ENCODE results near the gene FAH.
"Not testable (repeated sequence)": the region's sequence is repeated elsewhere in the genome, so short reads cannot be mapped to it uniquely, and the experiment has no call there.

The FAH gene

GRCh38 chr15:80110920-80111319 is 41.9 kb upstream of the FAH start:
- no peak for TF ChIP-seq CTCF (conservative IDR thresholded peaks at IDR 0.05; ENCODE audit: low read length)
- H3K4me3 ChIP-seq (ENCODE audit: low read length), result no peak overlapping the region
- no peak for DNase-seq (ENCODE audit: low read depth)

- DNase-seq (ENCODE audit: low read depth), result no peak
- TF ChIP-seq CTCF (conservative IDR thresholded peaks at IDR 0.05; ENCODE audit: low read length), result no peak
- H3K4me3 ChIP-seq (ENCODE audit: low read length), result no peak overlapping the region
Measured at GRCh38 chr15:80114114-80114513, 38.7 kb upstream of the FAH start.

GRCh38 chr15:80115021-80115420 is 37.8 kb upstream of the FAH start:
- TF ChIP-seq CTCF (conservative IDR thresholded peaks at IDR 0.05; ENCODE audit: low read length), result no peak
- no peak overlapping the region for H3K4me3 ChIP-seq (ENCODE audit: low read length)
- DNase-seq (ENCODE audit: low read depth), result no peak

GRCh38 chr15:80118956-80119355 is 33.8 kb upstream of the FAH start:
- peak; percentile 5 for DNase-seq (ENCODE audit: low read depth)
- no peak for TF ChIP-seq CTCF (conservative IDR thresholded peaks at IDR 0.05; ENCODE audit: low read length)
- H3K4me3 ChIP-seq (ENCODE audit: low read length), result no peak overlapping the region

- no peak for TF ChIP-seq CTCF (conservative IDR thresholded peaks at IDR 0.05; ENCODE audit: low read length)
- no peak overlapping the region for H3K4me3 ChIP-seq (ENCODE audit: low read length)
- no peak for DNase-seq (ENCODE audit: low read depth)
Measured at GRCh38 chr15:80120636-80121035, 32.2 kb upstream of the FAH start.

GRCh38 chr15:80121546-80121945 is 31.3 kb upstream of the FAH start:
- no peak overlapping the region for H3K4me3 ChIP-seq (ENCODE audit: low read length)
- no peak for DNase-seq (ENCODE audit: low read depth)
- no peak for TF ChIP-seq CTCF (conservative IDR thresholded peaks at IDR 0.05; ENCODE audit: low read length)

GRCh38 chr15:80123034-80123433 is 29.8 kb upstream of the FAH start:
- no peak overlapping the region for H3K4me3 ChIP-seq (ENCODE audit: low read length)
- TF ChIP-seq CTCF (conservative IDR thresholded peaks at IDR 0.05; ENCODE audit: low read length), result no peak
- no peak for DNase-seq (ENCODE audit: low read depth)

GRCh38 chr15:80127253-80127652 is 25.5 kb upstream of the FAH start:
- not testable (repeated sequence) for DNase-seq (ENCODE audit: low read depth); H3K4me3 ChIP-seq (ENCODE audit: low read length)
